PC-3 (cell line): Measurements from ENCODE around the gene GPR176. TPM values are rescaled to one million over a fixed set of nuclear protein-coding genes. Genes with fewer than 3 reads are reported as not detected.

Experiments
- ATAC-seq: fragments of 200-7000 bp; cut with Tn5 transposase; 2 replicates; pipeline ENCODE4 v1.9.1; 2020; ENCODE audit warnings: mild to moderate bottlenecking, moderate library complexity
- BruUV-seq: library from RNA; stranded (reverse); fragments of 400-500 nt; replicated peaks from 2 replicates; lab custom pipeline; 2021; lab: Mats Ljungman, UMichigan
- CTCF ChIA-PET: fragments of 300-600 bp; sonication (Branson Sonifier 250); formaldehyde crosslinking; loops from one replicate; lab custom pipeline; 2022; ENCODE audit warnings: antibody characterized with exemption; lab: Charles Lee
- POLR2A ChIA-PET: fragments of 300-600 bp; sonication (Branson Sonifier 250); formaldehyde crosslinking; loops from one replicate; lab custom pipeline; 2022; ENCODE audit warnings: antibody characterized with exemption; ENCODE audit not compliant: unreplicated experiment; lab: Charles Lee
- DNase-seq: peaks from one replicate; pipeline ENCODE4 v3.0.0-alpha.2; 2015
- H2AFZ ChIP-seq: fragments of 300-600 bp; sonication (generic); 2 replicates; pipeline ENCODE4 v1.6.0; 2016; ENCODE audit warnings: antibody characterized with exemption, low read length
- H3F3A ChIP-seq: fragments of 300-600 bp; sonication (generic); one replicate; pipeline ENCODE4 v1.6.0; 2017; ENCODE audit warnings: antibody characterized with exemption, low read length, control low read depth, mild to moderate bottlenecking; ENCODE audit not compliant: unreplicated experiment
- H3K27ac ChIP-seq: fragments of 300-600 bp; sonication (generic); 2 replicates; pipeline ENCODE4 v1.5.1; 2016; ENCODE audit warnings: mild to moderate bottlenecking, low read length
- H3K27me3 ChIP-seq: fragments of 300-600 bp; sonication (generic); 2 replicates; pipeline ENCODE4 v1.6.1; 2016; ENCODE audit warnings: low read length, mixed read lengths
- H3K36me3 ChIP-seq: fragments of 300-600 bp; sonication (generic); 2 replicates; pipeline ENCODE4 v1.6.1; 2016; ENCODE audit warnings: low read depth, mixed run types, low read length, mixed read lengths
- H3K4me1 ChIP-seq: fragments of 300-600 bp; sonication (generic); 2 replicates; pipeline ENCODE4 v1.5.1; 2016; ENCODE audit warnings: low read length; ENCODE audit not compliant: insufficient read depth
- H3K4me2 ChIP-seq: fragments of 300-600 bp; sonication (generic); 2 replicates; pipeline ENCODE4 v1.6.0; 2016; ENCODE audit warnings: low read length
- H3K4me3 ChIP-seq: fragments of 300-600 bp; sonication (generic); 2 replicates; pipeline ENCODE4 v1.5.1; 2016; ENCODE audit warnings: mild to moderate bottlenecking, low read length, mixed read lengths
- H3K79me2 ChIP-seq: fragments of 300-600 bp; sonication (generic); 2 replicates; pipeline ENCODE4 v1.6.1; 2017; ENCODE audit warnings: low read length, mixed read lengths
- H3K9ac ChIP-seq: fragments of 300-600 bp; sonication (generic); 2 replicates; pipeline ENCODE4 v1.6.0; 2016; ENCODE audit warnings: mild to moderate bottlenecking, low read length
- H3K9me2 ChIP-seq: fragments of 300-600 bp; sonication (generic); replicated peaks from 2 replicates; pipeline ENCODE4 v1.6.1; 2016; ENCODE audit warnings: mixed run types, low read length, mixed read lengths
- H3K9me3 ChIP-seq: fragments of 300-600 bp; sonication (generic); 2 replicates; pipeline ENCODE4 v1.6.1; 2016; ENCODE audit warnings: low read length, mixed read lengths
- H4K20me1 ChIP-seq: fragments of 300-600 bp; sonication (generic); 2 replicates; pipeline ENCODE4 v1.6.1; 2016; ENCODE audit warnings: low read length, mixed read lengths
- EZH2 ChIP-seq: fragments of 300-600 bp; sonication (generic); IDR thresholded peaks from one replicate; pipeline ENCODE4 v1.6.1; 2017; ENCODE audit warnings: antibody characterized with exemption, mild to moderate bottlenecking, low read length; ENCODE audit not compliant: unreplicated experiment
- EZH2phosphoT487 ChIP-seq: fragments of 300-600 bp; sonication (generic); IDR thresholded peaks from 2 replicates; pipeline ENCODE4 v1.6.1; 2018; ENCODE audit warnings: mild to moderate bottlenecking, antibody characterized with exemption, low read length, borderline replicate concordance
- intact Hi-C: fragments of 100-400 bp; cut with micrococcal nuclease; formaldehyde crosslinking; loops from 2 replicates; pipeline ENCODE4 v1.9.0; 2023
- total RNA-seq: library from RNA; depleted of rRNA; stranded (reverse); fragments of >200 nt; gene quantifications from 2 replicates; pipeline ENCODE4 v1.2.3, GENCODE V29; 2014
- TF ChIP-seq, protein P1 (sequence below): fragments of 300-600 bp; sonication (generic); conservative IDR thresholded peaks from 2 replicates; pipeline ENCODE4 v1.5.1; 2017; ENCODE audit warnings: antibody characterized with exemption, low read depth, mild to moderate bottlenecking, low read length

GPR176 gene
- total RNA-seq, 1 experiment from 2014 or later: 27.8 TPM

DNA sequence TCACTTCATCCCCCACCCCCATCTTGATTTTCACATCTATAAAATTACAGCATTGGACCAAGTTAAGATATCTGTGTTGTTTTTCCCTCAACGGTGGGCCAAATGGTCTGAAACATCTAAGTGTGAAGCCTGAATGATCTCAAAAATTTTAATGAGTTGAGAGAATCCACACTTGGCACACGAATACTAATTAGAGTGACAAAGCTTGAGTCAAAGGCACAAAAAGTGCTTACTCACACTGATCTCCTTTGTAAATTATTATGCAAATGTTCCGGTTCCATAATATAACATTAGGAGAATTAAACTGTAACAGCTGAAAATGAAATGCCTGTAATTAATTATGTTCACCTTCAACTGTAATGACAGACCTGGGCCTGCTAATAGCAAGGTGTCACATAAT, 33.6 kb downstream of the GPR176 start:
- intact Hi-C loops: no loop called here
- Histone ChIP-seq H3F3A (no peaks in the 10 kb centered on the region), H4K20me1 (no peaks in the 10 kb centered on the region), H2AFZ (no peak overlapping the region), H3K27me3 (no peaks in the 10 kb centered on the region), H3K9ac (no peak overlapping the region), H3K79me2 (no peaks in the 10 kb centered on the region), H3K4me2 (no peak overlapping the region), H3K27ac (no peak overlapping the region), H3K4me3 (no peak overlapping the region), H3K9me2 (no peaks in the 10 kb centered on the region), H3K9me3 (no peaks in the 10 kb centered on the region), H3K4me1 (peaks cover 22% of the 10 kb centered on the region), H3K36me3 (no peaks in the 10 kb centered on the region)
- ChIA-PET POLR2A (no interaction called here), CTCF (no interaction called here)
- TF ChIP-seq EZH2phosphoT487 (no peak), EZH2 (no peak)
- TF ChIP-seq, protein P1, sequence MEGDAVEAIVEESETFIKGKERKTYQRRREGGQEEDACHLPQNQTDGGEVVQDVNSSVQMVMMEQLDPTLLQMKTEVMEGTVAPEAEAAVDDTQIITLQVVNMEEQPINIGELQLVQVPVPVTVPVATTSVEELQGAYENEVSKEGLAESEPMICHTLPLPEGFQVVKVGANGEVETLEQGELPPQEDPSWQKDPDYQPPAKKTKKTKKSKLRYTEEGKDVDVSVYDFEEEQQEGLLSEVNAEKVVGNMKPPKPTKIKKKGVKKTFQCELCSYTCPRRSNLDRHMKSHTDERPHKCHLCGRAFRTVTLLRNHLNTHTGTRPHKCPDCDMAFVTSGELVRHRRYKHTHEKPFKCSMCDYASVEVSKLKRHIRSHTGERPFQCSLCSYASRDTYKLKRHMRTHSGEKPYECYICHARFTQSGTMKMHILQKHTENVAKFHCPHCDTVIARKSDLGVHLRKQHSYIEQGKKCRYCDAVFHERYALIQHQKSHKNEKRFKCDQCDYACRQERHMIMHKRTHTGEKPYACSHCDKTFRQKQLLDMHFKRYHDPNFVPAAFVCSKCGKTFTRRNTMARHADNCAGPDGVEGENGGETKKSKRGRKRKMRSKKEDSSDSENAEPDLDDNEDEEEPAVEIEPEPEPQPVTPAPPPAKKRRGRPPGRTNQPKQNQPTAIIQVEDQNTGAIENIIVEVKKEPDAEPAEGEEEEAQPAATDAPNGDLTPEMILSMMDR: no peak
- DNase-seq (no peak), ATAC-seq (no peak)
- no TSS peak for BruUV-seq

DNA sequence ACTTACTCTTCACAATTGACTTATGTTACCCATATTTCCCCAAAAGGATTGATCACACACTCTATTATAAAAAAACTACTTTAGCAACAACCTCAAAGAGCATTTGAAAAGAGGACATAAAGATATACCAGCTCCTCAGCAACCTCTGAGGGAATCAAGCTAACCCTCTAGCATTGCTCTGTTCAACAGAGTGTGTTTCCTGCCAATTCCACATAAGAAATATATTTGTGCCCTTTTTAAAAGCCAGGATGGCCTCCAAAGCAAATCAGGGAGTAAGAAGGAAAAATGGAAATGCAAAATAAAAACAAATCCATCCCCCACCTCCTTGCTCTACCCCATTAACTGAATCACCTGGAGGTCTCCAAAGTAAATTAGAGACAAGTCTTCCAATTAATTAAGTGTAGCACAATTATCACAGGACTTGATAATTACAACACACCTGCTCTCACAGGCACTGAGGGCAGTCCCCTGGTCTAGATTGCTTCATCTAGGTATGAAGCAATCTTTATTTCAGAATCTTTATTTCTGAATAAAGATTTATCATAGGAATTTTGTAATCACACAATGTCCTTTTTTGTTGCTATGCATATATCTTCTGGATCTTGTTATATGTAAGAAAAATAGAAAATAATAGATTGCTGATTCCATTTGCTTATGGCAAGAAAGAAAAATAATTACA, 34.8 kb downstream of the GPR176 start:
- ChIA-PET CTCF (no interaction called here), POLR2A (no interaction called here)
- no TSS peak for BruUV-seq
- Histone ChIP-seq H3K9ac (no peak overlapping the region), H3K4me2 (no peak overlapping the region), H3K27me3 (no peaks in the 10 kb centered on the region), H3K79me2 (no peaks in the 10 kb centered on the region), H4K20me1 (no peaks in the 10 kb centered on the region), H3K27ac (no peak overlapping the region), H3K4me3 (no peak overlapping the region), H3F3A (no peaks in the 10 kb centered on the region), H2AFZ (no peak overlapping the region), H3K4me1 (peaks cover 18% of the 10 kb centered on the region), H3K9me2 (no peaks in the 10 kb centered on the region), H3K9me3 (no peaks in the 10 kb centered on the region), H3K36me3 (no peaks in the 10 kb centered on the region)
- TF ChIP-seq EZH2: no peak
- TF ChIP-seq EZH2phosphoT487: no peak
- TF ChIP-seq, protein P1: no peak
- DNase-seq (no peak), ATAC-seq (no peak)
- intact Hi-C loops: no loop called here

DNA sequence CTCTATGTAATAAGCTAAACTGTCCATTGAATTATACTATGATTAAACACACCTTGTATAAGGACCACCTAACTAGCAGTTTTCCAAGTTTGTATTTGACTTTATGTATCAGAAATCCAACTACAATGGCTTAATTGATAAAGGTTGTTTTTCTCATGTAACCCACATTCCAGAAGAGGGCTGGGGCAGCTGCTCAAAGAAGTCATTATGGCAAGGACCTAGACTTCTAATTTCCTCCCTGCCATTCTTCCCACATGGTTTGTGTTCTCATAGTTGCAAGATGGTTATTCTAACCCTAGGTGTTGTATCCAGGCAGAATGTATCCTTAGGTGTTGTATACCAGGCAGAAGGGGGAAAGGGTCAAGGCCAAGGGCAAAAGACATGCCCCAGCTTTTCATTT, 35.7 kb downstream of the GPR176 start:
- BruUV-seq: no TSS peak
- no peaks in the 10 kb centered on the region for H3K9me2 ChIP-seq
- intact Hi-C loops: no loop called here
- ATAC-seq (no peak), DNase-seq (no peak)
- H3F3A ChIP-seq: no peaks in the 10 kb centered on the region
- ChIA-PET POLR2A (no interaction called here), CTCF (interaction anchor here (0.5 kb wide), 1 partner anchor 226 kb away, joined by 7 read pairs; no protein-coding TSS in a partner anchor)
- no peaks in the 10 kb centered on the region for H4K20me1 ChIP-seq
- H3K27me3 ChIP-seq: no peaks in the 10 kb centered on the region
- no peaks in the 10 kb centered on the region for H3K79me2 ChIP-seq
- no peaks in the 10 kb centered on the region for H3K9me3 ChIP-seq
- H3K9ac ChIP-seq: no peak overlapping the region
- no peak overlapping the region for H3K4me2 ChIP-seq
- H3K36me3 ChIP-seq: no peaks in the 10 kb centered on the region
- H3K4me3 ChIP-seq: no peak overlapping the region
- peaks cover 11% of the 10 kb centered on the region for H3K4me1 ChIP-seq
- no peak overlapping the region for H2AFZ ChIP-seq
- TF ChIP-seq EZH2phosphoT487 (no peak), EZH2 (no peak)
- TF ChIP-seq, protein P1: no peak
- H3K27ac ChIP-seq: no peak overlapping the region
